LoVo (cell line): ENCODE results near the gene PEMT.

Experiments
- DNase-seq: peaks from one replicate; pipeline ENCODE4 v3.0.0-alpha.2; 2016; ENCODE audit warnings: low spot score

Gene PEMT

GRCh38 chr17:17605083-17605728 lies 13.7 kb upstream of the PEMT start:
- DNase-seq = no peak

GRCh38 chr17:17603895-17604225 lies 12.4 kb upstream of the PEMT start:
- no peak for DNase-seq

GRCh38 chr17:17603178-17603894 lies 11.8 kb upstream of the PEMT start:
- no peak for DNase-seq

GRCh38 chr17:17599965-17600364 lies 8.5 kb upstream of the PEMT start:
- DNase-seq = no peak

GRCh38 chr17:17598003-17598402 lies 6.5 kb upstream of the PEMT start:
- DNase-seq = no peak

- no peak for DNase-seq
These were observed 4.2 kb upstream of the PEMT start for GRCh38 chr17:17595755-17596154.

- no peak for DNase-seq
These were observed 1.7 kb upstream of the PEMT start for GRCh38 chr17:17593222-17593620.

GRCh38 chr17:17590883-17591354 lies 589 bp downstream of the PEMT start:
- DNase-seq = no peak

GRCh38 chr17:17590141-17590751 lies 1.3 kb downstream of the PEMT start:
- DNase-seq = no peak

GRCh38 chr17:17587614-17588337 lies 3.7 kb downstream of the PEMT start:
- DNase-seq = no peak

- no peak for DNase-seq
These were observed 9.1 kb downstream of the PEMT start for GRCh38 chr17:17582372-17582771.

- DNase-seq = no peak
These were observed 10.0 kb downstream of the PEMT start for GRCh38 chr17:17581509-17581908.

GRCh38 chr17:17580662-17581470 lies 10.6 kb downstream of the PEMT start:
- no peak for DNase-seq

- DNase-seq = no peak
These were observed 11.8 kb downstream of the PEMT start for GRCh38 chr17:17579691-17580090.

GRCh38 chr17:17577373-17577772 lies 14.1 kb downstream of the PEMT start:
- no peak for DNase-seq

GRCh38 chr17:17576772-17577234 lies 14.7 kb downstream of the PEMT start:
- no peak for DNase-seq

GRCh38 chr17:17575360-17576251 lies 15.9 kb downstream of the PEMT start:
- DNase-seq = no peak

GRCh38 chr17:17573912-17574311 lies 17.6 kb downstream of the PEMT start:
- no peak for DNase-seq

- DNase-seq = no peak
These were observed 19.3 kb downstream of the PEMT start for GRCh38 chr17:17572010-17572785.
